Measurements from ENCODE around the gene FUT6.

DNA sequence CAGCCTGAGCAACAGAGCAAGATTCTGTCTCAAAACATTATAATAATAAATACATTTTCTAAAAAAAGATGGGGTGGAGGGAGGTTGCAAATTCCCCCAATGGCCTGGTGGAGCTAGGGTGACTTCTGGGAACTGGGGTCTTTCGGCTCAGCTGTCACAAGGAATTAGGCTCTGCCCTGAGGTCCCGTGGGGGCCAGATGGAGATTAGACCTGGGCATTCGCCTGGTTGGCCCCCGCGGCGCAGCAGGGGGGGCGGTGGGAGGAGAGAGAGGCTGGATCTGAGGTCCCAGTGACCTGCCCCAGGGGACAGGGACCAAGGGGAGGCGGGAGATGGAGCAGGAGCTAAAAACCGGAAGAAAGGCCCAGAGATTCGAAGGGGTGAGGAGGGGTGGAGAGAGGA lies 14.8 kb downstream of the FUT6 start:
- TF ChIP-seq CTCF (IDR thresholded peaks at IDR 0.05 in 4 of 5, conservative IDR thresholded peaks at IDR 0.05 in 1 of 5) (no peak), POLR2A (IDR thresholded peaks at IDR 0.05) (no peak)
